Measurements from ENCODE around the gene FAM163B. TPM values are rescaled to one million over a fixed set of nuclear protein-coding genes. Genes with fewer than 3 reads are reported as not detected.

The FAM163B gene
- total RNA-seq, 4 donors from 2014 or later = 0.64 TPM; not detected in 3

GRCh38 chr9:133560944-133561343 is 48.2 kb downstream of the FAM163B start:
- Histone ChIP-seq H3K36me3 (no peaks in the 10 kb centered on the region), H3K4me3 (no peak overlapping the region), H3K9me3 (no peaks in the 10 kb centered on the region), H3K27me3 (no peaks in the 10 kb centered on the region), H3K27ac (no peak overlapping the region), H3K4me1 (peaks cover 7 to 27% (median 10%) of the 10 kb centered on the region in 4 donors)
- intact Hi-C loops (cut with DNase I; ENCODE audit: low total_unique reads) (no loop called here), in situ Hi-C loops (cut with MboI; ENCODE audit: low pct_ligation_motif_present in 1 of 4, low pct_unique_long_range_greater_than_20kb in 1 of 4, low sequenced_read_pairs in 3 of 4) (no loop called here)
- TF ChIP-seq EP300 (IDR thresholded peaks at IDR 0.05; ENCODE audit: low read depth) (no peak), POLR2A (IDR thresholded peaks at IDR 0.05) (no peak), POLR2AphosphoS5 (IDR thresholded peaks at IDR 0.05) (no peak), CTCF (IDR thresholded peaks at IDR 0.05) (no peak)
- 96% methylated on average over 22 of the region's 22 CpGs; no CpG with 5 or more reads in 1 of the 2 donors for WGBS, 2 donors (ENCODE audit: low coverage in 1 of 2)
- DNase-seq = no peak

- TF ChIP-seq EP300 (IDR thresholded peaks at IDR 0.05; ENCODE audit: low read depth) = no peak
- no peak for TF ChIP-seq POLR2AphosphoS5 (IDR thresholded peaks at IDR 0.05)
- no peak for TF ChIP-seq CTCF (IDR thresholded peaks at IDR 0.05)
- TF ChIP-seq POLR2A (IDR thresholded peaks at IDR 0.05) = no peak
- Histone ChIP-seq H3K4me3 (no peak overlapping the region), H3K27ac (no peak overlapping the region), H3K27me3 (no peaks in the 10 kb centered on the region), H3K9me3 (no peaks in the 10 kb centered on the region), H3K36me3 (no peaks in the 10 kb centered on the region), H3K4me1 (peaks cover 7 to 25% (median 10%) of the 10 kb centered on the region in 4 donors)
- WGBS, 2 donors (ENCODE audit: low coverage in 1 of 2) = 78% methylated on average over 15 of the region's 15 CpGs; no CpG with 5 or more reads in 1 of the 2 donors
- no peak for DNase-seq
- in situ Hi-C loops (cut with MboI; ENCODE audit: low pct_ligation_motif_present in 1 of 4, low pct_unique_long_range_greater_than_20kb in 1 of 4, low sequenced_read_pairs in 3 of 4) = no loop called here
- intact Hi-C loops (cut with DNase I; ENCODE audit: low total_unique reads) = no loop called here
Measured at GRCh38 chr9:133560311-133560710, 48.9 kb downstream of the FAM163B start.

- H3K4me3 ChIP-seq = no peak overlapping the region
- H3K27me3 ChIP-seq = no peaks in the 10 kb centered on the region
- intact Hi-C loops (cut with DNase I; ENCODE audit: low total_unique reads) = no loop called here
- no peaks in the 10 kb centered on the region for H3K36me3 ChIP-seq
- H3K9me3 ChIP-seq = no peaks in the 10 kb centered on the region
- TF ChIP-seq CTCF (IDR thresholded peaks at IDR 0.05) = no peak
- TF ChIP-seq EP300 (IDR thresholded peaks at IDR 0.05; ENCODE audit: low read depth) = no peak
- TF ChIP-seq POLR2AphosphoS5 (IDR thresholded peaks at IDR 0.05) = no peak
- no peak for TF ChIP-seq POLR2A (IDR thresholded peaks at IDR 0.05)
- H3K4me1 ChIP-seq = peaks cover 6 to 17% (median 9%) of the 10 kb centered on the region in 4 donors
- in situ Hi-C loops (cut with MboI; ENCODE audit: low pct_ligation_motif_present in 1 of 4, low pct_unique_long_range_greater_than_20kb in 1 of 4, low sequenced_read_pairs in 3 of 4) = no loop called here
- H3K27ac ChIP-seq = peak overlapping the region in 2 of 4 donors; percentile 46 to 57
- no peak for DNase-seq
- WGBS, 2 donors (ENCODE audit: low coverage in 1 of 2) = 38 to 62% methylated on average over 3 to 30 of the region's 31 CpGs
Measured at GRCh38 chr9:133558191-133559126, 50.7 kb downstream of the FAM163B start.

- DNase-seq = no peak
- Histone ChIP-seq H3K27ac (peak overlapping the region in 2 of 4 donors; percentile 46 to 57), H3K36me3 (no peaks in the 10 kb centered on the region), H3K27me3 (no peaks in the 10 kb centered on the region), H3K4me1 (peaks cover 0 to 10% (median 3%) of the 10 kb centered on the region in 4 donors), H3K9me3 (no peaks in the 10 kb centered on the region), H3K4me3 (no peak overlapping the region)
- in situ Hi-C loops (cut with MboI; ENCODE audit: low pct_ligation_motif_present in 1 of 4, low pct_unique_long_range_greater_than_20kb in 1 of 4, low sequenced_read_pairs in 3 of 4) = no loop called here
- TF ChIP-seq POLR2AphosphoS5 (IDR thresholded peaks at IDR 0.05) = no peak
- no peak for TF ChIP-seq EP300 (IDR thresholded peaks at IDR 0.05; ENCODE audit: low read depth)
- TF ChIP-seq POLR2A (IDR thresholded peaks at IDR 0.05) = no peak
- no peak for TF ChIP-seq CTCF (IDR thresholded peaks at IDR 0.05)
- intact Hi-C loops (cut with DNase I; ENCODE audit: low total_unique reads) = no loop called here
- 93% methylated on average over 9 of the region's 9 CpGs; no CpG with 5 or more reads in 1 of the 2 donors for WGBS, 2 donors (ENCODE audit: low coverage in 1 of 2)
Measured at GRCh38 chr9:133557581-133557980, 51.6 kb downstream of the FAM163B start.

All from transverse colon (tissue), 4 donors.